GM18511 (cell line): ENCODE results near the gene UNC80.

Experiments
- ATAC-seq: cut with Tn5 transposase; IDR thresholded peaks from one replicate; pipeline ENCODE4 v1.9.1; 2021; ENCODE audit warnings: mild to moderate bottlenecking, moderate library complexity; ENCODE audit not compliant: unreplicated experiment

Gene UNC80

GRCh38 chr2:209960676-209961630 lies 189.3 kb downstream of the UNC80 start:
- peak; percentile 95 for ATAC-seq

GRCh38 chr2:209965723-209966122 lies 194.1 kb downstream of the UNC80 start:
- ATAC-seq = no peak

DNA sequence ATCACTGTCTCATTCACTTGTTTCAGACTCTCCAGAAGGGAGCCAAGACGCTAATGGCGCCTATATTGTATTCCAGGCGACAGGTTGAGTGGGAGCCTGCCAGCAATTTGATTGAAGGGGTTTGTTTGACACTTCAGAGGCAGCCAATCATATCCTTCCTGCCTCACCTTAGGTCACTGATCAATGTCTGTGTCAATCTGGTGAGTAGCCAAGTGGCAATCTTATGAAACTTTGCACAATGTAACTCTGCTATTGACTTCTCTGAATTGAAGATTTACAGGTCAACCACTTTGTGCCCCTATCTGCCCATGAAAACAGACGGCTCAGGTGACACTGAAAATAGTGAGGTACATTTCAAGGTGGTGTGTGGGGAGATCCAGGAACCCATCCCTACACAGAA lies 198.1 kb downstream of the UNC80 start:
- ATAC-seq = no peak

DNA sequence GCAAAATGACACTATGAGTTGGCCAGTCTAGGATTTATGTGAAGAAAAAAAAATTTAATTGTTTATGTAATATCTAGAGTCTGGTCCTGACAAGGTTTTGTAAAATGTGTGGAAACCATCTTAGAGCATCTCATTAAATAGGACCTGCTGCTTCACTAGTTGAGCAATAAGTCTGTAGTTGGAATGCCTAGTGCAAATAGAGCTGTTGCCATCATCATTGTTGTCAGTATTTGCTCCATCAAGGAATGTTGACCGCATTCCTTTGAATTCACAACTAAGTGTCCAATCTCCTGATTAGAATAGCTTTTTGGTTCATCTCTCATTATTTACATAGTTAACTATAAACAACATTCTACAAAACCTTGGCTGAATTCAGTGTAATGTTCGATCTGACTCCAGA lies 198.6 kb downstream of the UNC80 start:
- no peak for ATAC-seq

DNA sequence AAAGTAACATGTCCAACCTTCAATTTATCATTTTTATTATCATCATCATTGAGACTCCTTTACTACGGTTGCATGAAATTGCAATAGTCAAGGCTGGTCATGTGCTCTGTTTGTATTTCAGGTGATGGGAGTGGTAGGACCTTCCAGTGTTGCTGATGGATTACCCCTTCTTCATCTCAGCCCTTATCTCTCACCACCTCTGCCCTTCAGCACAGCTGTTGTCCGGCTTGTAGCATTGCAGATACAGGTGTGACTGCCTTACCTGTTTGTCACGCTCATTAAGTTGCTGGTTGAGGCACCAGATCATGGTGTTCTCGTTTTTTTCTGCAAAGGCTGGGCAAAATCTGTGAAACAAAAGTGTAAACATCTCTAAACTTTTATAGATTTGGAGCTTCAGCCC lies 199.1 kb downstream of the UNC80 start:
- ATAC-seq = no peak

- ATAC-seq = no peak
Measured at GRCh38 chr2:209973328-209973727, 201.7 kb downstream of the UNC80 start.

- ATAC-seq = no peak
Measured at GRCh38 chr2:209974576-209974975, 202.9 kb downstream of the UNC80 start.

DNA sequence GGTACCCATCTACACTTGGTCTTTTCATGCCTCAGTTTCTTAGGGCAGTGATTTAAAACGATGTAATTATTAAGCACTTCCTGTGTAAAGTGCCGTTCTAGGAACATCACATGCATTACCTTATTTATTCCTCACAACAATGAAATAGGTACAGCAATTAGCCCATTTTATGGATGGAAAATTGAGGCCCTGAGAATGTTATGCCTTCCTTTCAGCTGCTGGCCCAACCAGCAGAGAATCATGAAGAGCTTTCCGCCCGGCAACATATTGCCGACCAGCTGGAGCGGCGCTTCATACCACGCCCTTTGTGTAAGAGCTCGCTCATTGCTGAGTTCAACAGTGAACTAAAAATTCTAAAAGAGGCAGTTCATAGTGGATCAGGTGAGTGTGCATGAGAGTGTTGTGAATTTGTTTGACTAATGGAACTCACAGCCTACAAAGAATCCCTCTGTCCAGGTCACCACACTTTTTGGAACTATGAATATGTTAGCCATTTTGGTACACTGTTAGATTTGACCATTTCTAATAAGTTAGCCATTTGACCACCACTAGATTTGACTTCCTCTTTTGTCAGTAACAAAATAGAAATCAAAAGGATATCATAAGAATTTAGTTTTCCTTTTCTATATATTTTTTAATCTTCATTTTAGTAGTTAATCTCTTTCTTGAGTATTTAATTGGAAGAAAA lies 205.2 kb downstream of the UNC80 start:
- peak; percentile 93 for ATAC-seq

- peak; percentile 64 for ATAC-seq
Measured at GRCh38 chr2:209977386-209978239, 206.0 kb downstream of the UNC80 start.

- no peak for ATAC-seq
Measured at GRCh38 chr2:209984291-209984690, 212.7 kb downstream of the UNC80 start.

GRCh38 chr2:209985874-209986273 lies 214.2 kb downstream of the UNC80 start:
- ATAC-seq = no peak

DNA sequence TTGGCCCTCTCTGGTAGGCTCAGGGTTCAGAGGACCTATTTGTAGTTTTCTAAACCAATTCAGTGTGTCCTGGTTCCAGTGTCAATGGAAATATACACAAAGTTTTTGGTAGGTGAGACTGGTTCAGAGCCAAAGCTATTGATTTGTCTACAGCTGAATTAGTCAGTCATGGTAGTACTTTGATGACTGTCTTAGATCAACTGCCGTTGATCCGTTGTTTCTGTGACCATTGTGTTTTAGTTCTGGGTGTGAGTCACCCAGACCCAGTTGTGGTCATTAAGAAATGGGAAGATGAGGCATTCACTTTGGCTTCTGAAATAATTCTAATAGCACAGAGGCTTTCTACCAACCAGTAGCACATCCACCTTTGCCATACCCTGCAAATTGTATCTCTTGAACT lies 214.8 kb downstream of the UNC80 start:
- ATAC-seq = no peak

- ATAC-seq = peak; percentile 67
Measured at GRCh38 chr2:209988010-209988409, 216.4 kb downstream of the UNC80 start.

DNA sequence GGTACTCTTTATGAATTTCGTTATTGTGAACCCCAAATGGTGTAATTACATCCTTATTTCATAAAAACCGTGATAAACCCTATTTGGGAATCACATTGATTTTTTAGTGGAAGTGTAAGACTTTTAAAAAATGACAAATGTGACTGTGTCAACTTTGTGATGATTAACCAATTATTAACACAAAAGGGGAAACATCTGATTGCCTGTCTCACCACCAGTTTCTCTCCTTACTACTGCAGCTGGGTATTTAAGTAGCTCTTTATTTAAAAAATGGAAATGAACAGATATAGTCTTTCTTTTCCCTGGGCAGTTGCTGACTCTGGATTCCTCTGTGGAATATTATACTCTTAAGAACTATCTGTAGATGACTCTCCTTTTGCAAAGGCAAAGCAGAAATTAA lies 219.2 kb downstream of the UNC80 start:
- peak; percentile 52 for ATAC-seq

GRCh38 chr2:209993968-209994367 lies 222.3 kb downstream of the UNC80 start:
- ATAC-seq = no peak

DNA sequence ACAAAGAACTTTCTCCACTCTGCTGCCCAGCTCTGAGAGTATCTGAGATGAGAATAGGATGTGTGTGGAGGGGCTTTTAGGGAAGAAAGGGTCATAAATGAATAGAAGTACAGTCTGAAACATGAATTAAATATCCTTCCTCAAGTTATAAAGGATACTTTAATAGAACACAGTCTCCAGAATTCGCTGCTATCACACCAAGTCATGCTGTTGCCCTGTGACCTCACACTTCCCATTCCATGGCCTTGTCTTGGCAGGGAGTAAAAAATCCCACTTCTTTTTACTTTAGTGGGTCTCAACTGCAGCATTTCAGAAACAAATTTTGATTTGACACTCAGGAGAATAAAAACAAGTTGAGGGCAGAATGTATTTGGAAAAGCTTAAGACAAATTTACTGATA lies 227.0 kb downstream of the UNC80 start:
- no peak for ATAC-seq

- no peak for ATAC-seq
Measured at GRCh38 chr2:210000464-210001324, 229.1 kb downstream of the UNC80 start.

DNA sequence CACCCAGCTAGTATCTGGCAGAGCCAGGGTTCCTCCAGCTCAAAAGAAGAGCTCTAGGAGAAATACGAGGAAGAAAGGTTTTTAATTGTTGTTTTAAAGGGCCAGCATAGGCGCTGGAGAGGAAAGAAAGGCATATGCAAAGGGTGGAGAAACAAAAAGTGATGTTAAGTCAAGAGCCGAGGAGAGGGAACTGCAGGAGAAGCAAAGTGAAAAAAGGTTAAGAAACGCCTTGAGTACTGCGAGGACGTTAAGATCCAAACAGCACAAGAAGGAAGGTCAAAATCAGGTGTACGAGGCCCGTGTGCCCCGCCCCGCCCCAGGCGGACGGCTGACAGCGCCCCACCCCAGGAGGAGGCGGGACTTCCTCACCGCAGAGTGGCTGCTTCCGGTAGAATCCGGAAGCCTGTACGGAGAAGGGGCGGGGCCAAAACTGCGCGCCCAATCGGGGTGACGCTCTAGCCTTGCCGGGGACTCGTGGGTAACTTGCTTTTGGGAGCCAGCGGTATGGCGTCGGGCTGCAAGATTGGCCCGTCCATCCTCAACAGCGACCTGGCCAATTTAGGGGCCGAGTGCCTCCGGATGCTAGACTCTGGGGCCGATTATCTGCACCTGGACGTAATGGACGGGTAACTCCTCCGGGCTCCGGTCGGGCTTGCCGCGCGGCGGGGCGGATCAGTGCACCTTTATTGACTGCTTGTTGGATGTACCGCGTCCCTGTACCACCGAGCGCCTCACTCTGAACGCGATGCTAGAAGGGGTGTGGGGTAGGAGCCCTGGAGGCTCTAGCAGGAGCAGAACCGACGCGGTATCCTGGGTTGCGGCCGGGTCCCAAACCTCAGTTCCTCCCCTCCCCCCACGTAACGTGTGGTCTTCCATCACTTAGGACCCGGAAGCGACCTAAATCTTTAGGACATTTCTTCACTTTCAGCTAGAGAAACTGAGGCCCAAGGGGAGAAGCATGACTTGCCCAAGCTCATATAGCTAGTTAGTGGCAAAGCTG lies 230.8 kb downstream of the UNC80 start, which contains the start of gene RPE:
Gene RPE (plus strand): TSS at position 481 of the 1,000 bp plus-strand sequence. CDS start 24 bp downstream, at position 505.
- peak; percentile 99 for ATAC-seq

DNA sequence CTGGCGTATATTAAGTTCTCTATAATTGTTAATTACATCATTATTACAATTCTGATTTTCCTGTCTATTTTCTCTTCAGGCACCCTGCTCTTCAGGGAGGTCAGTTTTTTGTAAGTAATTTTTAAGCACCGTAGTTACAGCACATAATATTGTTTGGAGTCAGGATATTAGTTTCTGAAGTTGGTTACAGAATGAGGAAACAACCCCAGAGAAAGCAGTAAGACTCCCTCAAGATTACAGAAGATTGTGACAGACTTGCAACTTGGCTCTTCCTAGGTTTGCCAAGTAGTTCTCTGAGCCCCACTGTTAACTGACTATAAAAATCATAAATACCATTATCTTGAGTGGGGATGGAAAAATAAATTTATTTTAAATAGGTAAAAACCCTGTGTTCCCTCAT lies 231.7 kb downstream of the UNC80 start:
- no peak for ATAC-seq
